ENCODE data around the gene ZNF593.

The ZNF593 gene

GRCh38 chr1:26213335-26213905 lies 43.7 kb downstream of the ZNF593 start:
- no peak for DNase-seq

- no peak for DNase-seq
Measured at GRCh38 chr1:26215246-26215645, 45.5 kb downstream of the ZNF593 start.

GRCh38 chr1:26218906-26219494 lies 49.3 kb downstream of the ZNF593 start:
- DNase-seq: no peak

Measured in activated CD8-positive, alpha-beta memory T cell treated with anti-CD3 and anti-CD28 coated beads for 24 hours (primary cell).